ENCODE results near the gene ASB16. TPM values are rescaled to one million over a fixed set of nuclear protein-coding genes. Genes with fewer than 3 reads are reported as not detected.
A peak's percentile ranks its signal among the peaks of the same experiment; 100 is the strongest.

The ASB16 gene
- total RNA-seq, 3 donors from 2014 or later (not counting 1 experiment from before 2014, with no cell fraction given): not detected

GRCh38 chr17:44207743-44208142 is 37.2 kb downstream of the ASB16 start:
- Histone ChIP-seq H3K27ac (ENCODE audit: low read length) (no peak overlapping the region), H3K4me3 (ENCODE audit: low read length) (no peak overlapping the region), H3K4me1 (ENCODE audit: control insufficient read depth, insufficient read depth, low read length) (peaks cover 26% of the 10 kb centered on the region), H3K27me3 (ENCODE audit: control insufficient read depth, insufficient read depth, low read length) (no peaks in the 10 kb centered on the region), H3K36me3 (ENCODE audit: control insufficient read depth, insufficient read depth, low read length) (peaks cover 44% of the 10 kb centered on the region), H3K9me3 (ENCODE audit: control insufficient read depth, insufficient read depth, low read length) (no peaks in the 10 kb centered on the region)
- Mint-ChIP-seq H3K4me3 (no peak overlapping the region), H3K36me3 (no peaks in the 10 kb centered on the region), H3K27me3 (ENCODE audit: low read depth in 2 of 2) (no peaks in the 10 kb centered on the region), H3K27ac (peak overlapping the region in 1 of 2 donors; percentile 66), H3K4me1 (peaks cover 22 to 30% of the 10 kb centered on the region in 2 donors), H3K9me3 (no peaks in the 10 kb centered on the region)
- no peak for ATAC-seq
- no peak for DNase-seq
- WGBS (ENCODE audit: insufficient coverage): 91% methylated on average over 5 of the region's 5 CpGs
- intact Hi-C loops (cut with micrococcal nuclease): no loop called here
- no peak for TF ChIP-seq CTCF (IDR thresholded peaks at IDR 0.05)

DNA sequence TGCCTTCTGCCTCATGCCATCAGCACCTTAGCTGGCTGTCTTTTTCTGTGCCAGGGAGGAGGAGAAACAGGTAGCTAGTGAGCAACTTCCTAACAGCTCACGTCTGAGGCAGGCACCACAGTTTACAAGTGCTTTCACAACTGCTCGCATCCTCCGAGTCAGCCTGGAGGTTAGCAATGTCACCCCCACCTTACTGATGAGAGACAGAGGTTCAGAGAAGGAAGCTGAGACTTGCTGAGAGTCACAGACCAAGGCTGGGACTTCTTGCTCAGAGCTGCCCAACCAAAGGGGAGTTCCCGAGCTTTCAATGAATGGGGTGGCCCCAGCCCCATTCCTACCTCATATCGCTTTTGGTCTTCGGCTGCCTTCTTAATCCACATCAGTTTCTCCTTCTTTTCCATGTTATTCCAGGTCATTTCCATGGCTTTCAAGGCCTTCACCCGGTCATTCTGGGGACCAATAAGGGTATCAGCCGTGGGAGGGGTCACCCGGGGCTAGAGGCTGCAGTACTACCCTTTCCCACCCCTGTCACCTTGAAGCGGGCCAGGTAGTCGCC is 39.4 kb downstream of the ASB16 start:
- intact Hi-C loops (cut with micrococcal nuclease): loop anchor here (1.0 to 10.0 kb wide), 3 partner anchors 121 to 295 kb away; partner anchors contain the start of genes GPATCH8 and GRN
- DNase-seq (peak in 1 of 2 donors; percentile 49), ATAC-seq (peak in 1 of 3 donors; percentile 7)
- Histone ChIP-seq H3K9me3 (ENCODE audit: control insufficient read depth, insufficient read depth, low read length) (no peaks in the 10 kb centered on the region), H3K4me3 (ENCODE audit: low read length) (no peak overlapping the region), H3K27me3 (ENCODE audit: control insufficient read depth, insufficient read depth, low read length) (no peaks in the 10 kb centered on the region), H3K27ac (ENCODE audit: low read length) (peak overlapping the region; percentile 10), H3K36me3 (ENCODE audit: control insufficient read depth, insufficient read depth, low read length) (peaks cover 58% of the 10 kb centered on the region), H3K4me1 (ENCODE audit: control insufficient read depth, insufficient read depth, low read length) (peaks cover 26% of the 10 kb centered on the region)
- Mint-ChIP-seq H3K4me3 (peak overlapping the region; percentile 40), H3K27me3 (ENCODE audit: low read depth in 2 of 2) (no peaks in the 10 kb centered on the region), H3K4me1 (peaks cover 16 to 32% of the 10 kb centered on the region in 2 donors), H3K9me3 (no peaks in the 10 kb centered on the region), H3K27ac (peak overlapping the region; percentile 70 to 85), H3K36me3 (no peaks in the 10 kb centered on the region)
- 72% methylated on average over 11 of the region's 11 CpGs for WGBS (ENCODE audit: insufficient coverage)
- no peak for TF ChIP-seq CTCF (IDR thresholded peaks at IDR 0.05)

- Histone ChIP-seq H3K4me3 (ENCODE audit: low read length) (no peak overlapping the region), H3K27me3 (ENCODE audit: control insufficient read depth, insufficient read depth, low read length) (no peaks in the 10 kb centered on the region), H3K36me3 (ENCODE audit: control insufficient read depth, insufficient read depth, low read length) (peaks cover 65% of the 10 kb centered on the region), H3K4me1 (ENCODE audit: control insufficient read depth, insufficient read depth, low read length) (peaks cover 33% of the 10 kb centered on the region), H3K27ac (ENCODE audit: low read length) (peak overlapping the region; percentile 13), H3K9me3 (ENCODE audit: control insufficient read depth, insufficient read depth, low read length) (no peaks in the 10 kb centered on the region)
- WGBS (ENCODE audit: insufficient coverage): 34% methylated on average over 64 of the region's 64 CpGs
- ATAC-seq (peak; percentile 96 to 100 (median 98)), DNase-seq (peak; percentile 95 to 96)
- Mint-ChIP-seq H3K9me3 (no peaks in the 10 kb centered on the region), H3K27ac (peak overlapping the region; percentile 70 to 85), H3K4me1 (peaks cover 17 to 35% of the 10 kb centered on the region in 2 donors), H3K27me3 (ENCODE audit: low read depth in 2 of 2) (no peaks in the 10 kb centered on the region), H3K4me3 (peak overlapping the region; percentile 40), H3K36me3 (no peaks in the 10 kb centered on the region)
- intact Hi-C loops (cut with micrococcal nuclease): loop anchor here (1.0 to 10.0 kb wide), 3 partner anchors 121 to 294 kb away; partner anchors contain the start of genes GPATCH8 and GRN
- TF ChIP-seq CTCF (IDR thresholded peaks at IDR 0.05): peak; percentile 99
These were observed 40.1 kb downstream of the ASB16 start for GRCh38 chr17:44210342-44211192.

All from natural killer cell (primary cell).